ENCODE measurements around the gene SGIP1.

Gene SGIP1

DNA sequence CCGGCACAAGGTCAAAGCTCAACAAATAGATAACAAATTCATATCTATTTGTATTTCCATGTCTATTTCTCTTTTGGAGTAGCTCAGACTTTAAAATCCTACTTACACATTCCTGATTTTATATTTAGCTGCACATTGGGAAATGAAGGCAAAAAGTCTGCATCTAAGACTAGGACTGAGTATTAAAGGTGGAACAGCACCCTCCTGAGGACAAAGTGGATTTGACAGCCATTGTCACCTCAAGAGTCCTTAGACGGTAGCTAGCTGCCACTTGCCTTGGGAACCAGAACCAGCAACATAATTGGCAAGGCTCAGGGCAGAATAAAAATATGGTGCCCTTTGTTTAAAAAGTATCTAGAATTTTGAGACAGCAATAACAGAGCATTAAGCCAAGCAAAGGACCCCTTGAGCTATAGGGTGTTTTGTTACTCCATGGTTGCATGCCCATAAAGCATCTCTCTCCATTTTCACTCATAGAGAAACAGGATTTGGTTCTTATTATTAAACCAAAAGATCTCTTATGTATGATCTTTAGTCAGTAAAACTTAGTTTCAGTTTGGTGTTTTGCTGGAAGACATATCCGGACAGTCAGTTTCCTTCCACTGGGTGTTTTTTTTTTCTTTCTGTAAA, 30.0 kb upstream of the SGIP1 start:
- H3K9ac ChIP-seq (ENCODE audit: low read length), result no peak overlapping the region
- H3K4me1 ChIP-seq (ENCODE audit: control insufficient read depth, insufficient read depth, low read length), result no peaks in the 10 kb centered on the region
- H3K27me3 ChIP-seq (ENCODE audit: control insufficient read depth, insufficient read depth, low read length), result no peaks in the 10 kb centered on the region
- no peaks in the 10 kb centered on the region for H3K36me3 ChIP-seq (ENCODE audit: control insufficient read depth, insufficient read depth, low read length)
- H3K27ac ChIP-seq (ENCODE audit: low read depth, low read length), result no peak overlapping the region
- no peak overlapping the region for H3K4me3 ChIP-seq (ENCODE audit: low read length)

DNA sequence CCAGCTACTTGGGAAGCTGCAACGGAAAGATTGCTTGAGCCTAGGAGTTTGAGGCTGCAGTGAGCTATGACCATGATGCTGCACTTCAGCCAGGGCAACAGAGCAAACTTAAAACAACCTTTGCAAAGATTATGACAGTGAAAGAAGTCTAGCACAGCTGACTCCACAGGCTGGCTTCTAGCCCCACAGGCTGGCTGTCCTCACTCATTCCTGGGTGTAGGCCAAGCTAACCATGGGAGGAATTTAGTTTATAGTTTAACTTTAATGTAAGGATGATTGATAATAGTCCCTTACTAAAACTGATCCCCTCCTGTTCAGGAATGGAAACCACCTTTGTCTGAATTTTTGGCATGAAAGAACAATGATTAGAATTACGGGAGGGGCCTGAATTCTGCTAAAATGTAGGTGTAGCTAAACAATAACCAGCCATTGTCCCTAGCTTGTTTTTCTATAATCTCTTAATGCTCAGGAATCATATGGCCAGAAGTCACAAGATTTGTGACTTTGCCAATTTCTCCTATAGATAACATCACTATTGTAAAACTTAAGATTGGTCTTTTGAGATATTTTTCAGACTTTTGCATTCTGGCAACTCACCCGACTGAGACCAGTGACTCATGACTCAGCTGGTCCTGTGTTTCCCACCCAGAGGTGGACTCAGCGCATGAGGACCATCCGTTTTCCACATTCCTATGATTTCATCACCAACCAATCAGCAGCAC, 28.1 kb upstream of the SGIP1 start:
- no peaks in the 10 kb centered on the region for H3K36me3 ChIP-seq (ENCODE audit: control insufficient read depth, insufficient read depth, low read length)
- H3K27ac ChIP-seq (ENCODE audit: low read depth, low read length), result no peak overlapping the region
- H3K9ac ChIP-seq (ENCODE audit: low read length), result no peak overlapping the region
- H3K4me1 ChIP-seq (ENCODE audit: control insufficient read depth, insufficient read depth, low read length), result no peaks in the 10 kb centered on the region
- H3K27me3 ChIP-seq (ENCODE audit: control insufficient read depth, insufficient read depth, low read length), result no peaks in the 10 kb centered on the region
- H3K4me3 ChIP-seq (ENCODE audit: low read length), result no peak overlapping the region

- Histone ChIP-seq H3K4me1 (ENCODE audit: control insufficient read depth, insufficient read depth, low read length) (no peaks in the 10 kb centered on the region), H3K27me3 (ENCODE audit: control insufficient read depth, insufficient read depth, low read length) (no peaks in the 10 kb centered on the region), H3K9ac (ENCODE audit: low read length) (no peak overlapping the region), H3K36me3 (ENCODE audit: control insufficient read depth, insufficient read depth, low read length) (no peaks in the 10 kb centered on the region), H3K4me3 (ENCODE audit: low read length) (no peak overlapping the region), H3K27ac (ENCODE audit: low read depth, low read length) (no peak overlapping the region)
Measured at GRCh38 chr1:66506393-66506687, 27.6 kb upstream of the SGIP1 start.

GRCh38 chr1:66506991-66507390, 27.0 kb upstream of the SGIP1 start:
- Histone ChIP-seq H3K27me3 (ENCODE audit: control insufficient read depth, insufficient read depth, low read length) (no peaks in the 10 kb centered on the region), H3K4me1 (ENCODE audit: control insufficient read depth, insufficient read depth, low read length) (no peaks in the 10 kb centered on the region), H3K4me3 (ENCODE audit: low read length) (no peak overlapping the region), H3K27ac (ENCODE audit: low read depth, low read length) (no peak overlapping the region), H3K9ac (ENCODE audit: low read length) (no peak overlapping the region), H3K36me3 (ENCODE audit: control insufficient read depth, insufficient read depth, low read length) (no peaks in the 10 kb centered on the region)

- Histone ChIP-seq H3K4me3 (ENCODE audit: low read length) (no peak overlapping the region), H3K9ac (ENCODE audit: low read length) (no peak overlapping the region), H3K27ac (ENCODE audit: low read depth, low read length) (no peak overlapping the region), H3K36me3 (ENCODE audit: control insufficient read depth, insufficient read depth, low read length) (no peaks in the 10 kb centered on the region), H3K27me3 (ENCODE audit: control insufficient read depth, insufficient read depth, low read length) (no peaks in the 10 kb centered on the region), H3K4me1 (ENCODE audit: control insufficient read depth, insufficient read depth, low read length) (no peaks in the 10 kb centered on the region)
Measured at GRCh38 chr1:66510407-66510806, 23.5 kb upstream of the SGIP1 start.

DNA sequence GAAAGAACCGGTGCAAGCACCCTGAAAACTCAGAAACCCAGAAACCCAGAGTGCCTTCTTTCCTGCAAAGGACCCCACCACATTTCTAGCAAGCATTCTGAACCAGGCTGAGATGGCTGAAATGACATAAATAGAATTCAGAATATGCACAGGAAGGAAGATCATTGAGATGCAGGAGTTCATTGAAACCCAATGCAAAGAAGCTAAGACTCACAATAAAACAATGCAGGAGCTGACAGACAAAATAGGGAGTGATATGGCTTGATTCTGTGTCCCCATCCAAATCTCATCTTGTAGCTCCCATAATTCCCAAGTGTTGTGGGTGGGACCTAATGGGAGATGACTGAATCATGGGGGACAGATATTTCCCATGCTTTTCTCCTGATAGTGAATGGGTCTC, 22.8 kb upstream of the SGIP1 start:
- Histone ChIP-seq H3K27me3 (ENCODE audit: control insufficient read depth, insufficient read depth, low read length) (no peaks in the 10 kb centered on the region), H3K27ac (ENCODE audit: low read depth, low read length) (no peak overlapping the region), H3K36me3 (ENCODE audit: control insufficient read depth, insufficient read depth, low read length) (no peaks in the 10 kb centered on the region), H3K4me1 (ENCODE audit: control insufficient read depth, insufficient read depth, low read length) (no peaks in the 10 kb centered on the region), H3K9ac (ENCODE audit: low read length) (no peak overlapping the region), H3K4me3 (ENCODE audit: low read length) (no peak overlapping the region)

DNA sequence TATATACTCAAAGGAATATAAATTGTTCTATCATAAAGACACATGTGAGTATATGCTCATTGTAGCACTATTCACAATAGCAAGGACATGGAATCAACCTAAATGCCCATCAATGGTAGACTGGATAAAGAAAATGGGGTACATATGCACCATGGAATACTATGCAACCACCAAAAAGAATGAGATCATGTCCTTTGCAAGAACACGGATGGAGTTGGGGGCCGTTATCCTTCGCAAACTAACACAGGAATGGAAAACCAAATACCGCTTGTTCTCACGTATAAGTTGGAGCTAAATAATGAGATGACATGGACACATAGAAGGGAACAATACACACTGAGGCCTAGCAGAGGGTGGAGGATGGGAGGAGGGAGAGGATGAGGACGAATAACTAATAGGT, 16.0 kb upstream of the SGIP1 start:
- Histone ChIP-seq H3K4me3 (ENCODE audit: low read length) (no peak overlapping the region), H3K9ac (ENCODE audit: low read length) (no peak overlapping the region), H3K4me1 (ENCODE audit: control insufficient read depth, insufficient read depth, low read length) (no peaks in the 10 kb centered on the region), H3K27ac (ENCODE audit: low read depth, low read length) (no peak overlapping the region), H3K36me3 (ENCODE audit: control insufficient read depth, insufficient read depth, low read length) (no peaks in the 10 kb centered on the region), H3K27me3 (ENCODE audit: control insufficient read depth, insufficient read depth, low read length) (no peaks in the 10 kb centered on the region)

- Histone ChIP-seq H3K36me3 (ENCODE audit: control insufficient read depth, insufficient read depth, low read length) (no peaks in the 10 kb centered on the region), H3K9ac (ENCODE audit: low read length) (no peak overlapping the region), H3K27ac (ENCODE audit: low read depth, low read length) (no peak overlapping the region), H3K27me3 (ENCODE audit: control insufficient read depth, insufficient read depth, low read length) (no peaks in the 10 kb centered on the region), H3K4me1 (ENCODE audit: control insufficient read depth, insufficient read depth, low read length) (no peaks in the 10 kb centered on the region), H3K4me3 (ENCODE audit: low read length) (no peak overlapping the region)
Measured at GRCh38 chr1:66518654-66519053, 15.3 kb upstream of the SGIP1 start.

DNA sequence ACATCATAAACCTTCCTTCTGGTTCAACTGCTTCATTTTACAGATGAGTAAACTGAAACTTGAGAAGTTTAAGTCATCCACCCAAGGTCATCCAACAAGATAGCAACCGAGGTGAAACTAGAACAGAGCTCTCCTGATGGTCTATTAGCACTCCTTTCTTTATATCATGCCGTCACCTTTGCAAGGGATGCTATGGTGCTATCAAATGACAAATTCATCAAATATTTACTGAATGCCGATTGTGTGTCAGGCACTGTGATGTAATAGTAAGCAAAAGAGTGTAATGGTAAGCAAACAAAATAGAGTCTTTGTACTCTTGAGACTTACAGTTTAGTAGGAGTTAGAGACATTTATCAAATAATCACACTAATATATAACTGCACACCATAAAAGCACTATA, 14.0 kb upstream of the SGIP1 start:
- Histone ChIP-seq H3K9ac (ENCODE audit: low read length) (no peak overlapping the region), H3K27ac (ENCODE audit: low read depth, low read length) (no peak overlapping the region), H3K4me3 (ENCODE audit: low read length) (no peak overlapping the region), H3K27me3 (ENCODE audit: control insufficient read depth, insufficient read depth, low read length) (no peaks in the 10 kb centered on the region), H3K36me3 (ENCODE audit: control insufficient read depth, insufficient read depth, low read length) (no peaks in the 10 kb centered on the region), H3K4me1 (ENCODE audit: control insufficient read depth, insufficient read depth, low read length) (no peaks in the 10 kb centered on the region)

DNA sequence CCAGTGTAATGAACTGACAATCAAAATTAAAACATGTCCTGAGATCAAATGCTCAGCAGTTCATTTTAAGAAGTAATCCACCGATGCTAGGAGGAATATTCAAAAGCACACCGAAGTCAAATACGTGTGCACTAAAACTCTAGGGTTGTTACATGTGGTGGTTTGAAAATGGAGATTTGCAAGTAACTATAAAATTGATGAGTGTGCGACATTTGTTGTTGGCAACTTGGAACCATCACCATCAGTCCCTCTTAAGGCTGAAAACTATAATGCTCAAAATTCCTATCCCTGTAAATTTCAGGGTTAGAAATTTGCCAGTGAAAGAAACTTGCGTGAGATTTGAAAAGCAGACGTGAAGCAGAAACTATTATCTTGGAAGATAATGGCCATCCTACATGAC, 13.3 kb upstream of the SGIP1 start:
- H3K27ac ChIP-seq (ENCODE audit: low read depth, low read length), result no peak overlapping the region
- no peaks in the 10 kb centered on the region for H3K36me3 ChIP-seq (ENCODE audit: control insufficient read depth, insufficient read depth, low read length)
- H3K4me3 ChIP-seq (ENCODE audit: low read length), result no peak overlapping the region
- no peaks in the 10 kb centered on the region for H3K4me1 ChIP-seq (ENCODE audit: control insufficient read depth, insufficient read depth, low read length)
- H3K9ac ChIP-seq (ENCODE audit: low read length), result no peak overlapping the region
- H3K27me3 ChIP-seq (ENCODE audit: control insufficient read depth, insufficient read depth, low read length), result no peaks in the 10 kb centered on the region

GRCh38 chr1:66521721-66522365, 12.1 kb upstream of the SGIP1 start:
- no peaks in the 10 kb centered on the region for H3K36me3 ChIP-seq (ENCODE audit: control insufficient read depth, insufficient read depth, low read length)
- no peaks in the 10 kb centered on the region for H3K27me3 ChIP-seq (ENCODE audit: control insufficient read depth, insufficient read depth, low read length)
- H3K4me3 ChIP-seq (ENCODE audit: low read length), result no peak overlapping the region
- H3K9ac ChIP-seq (ENCODE audit: low read length), result no peak overlapping the region
- H3K4me1 ChIP-seq (ENCODE audit: control insufficient read depth, insufficient read depth, low read length), result no peaks in the 10 kb centered on the region
- H3K27ac ChIP-seq (ENCODE audit: low read depth, low read length), result no peak overlapping the region

GRCh38 chr1:66523562-66523961, 10.4 kb upstream of the SGIP1 start:
- H3K27ac ChIP-seq (ENCODE audit: low read depth, low read length), result no peak overlapping the region
- H3K9ac ChIP-seq (ENCODE audit: low read length), result no peak overlapping the region
- no peaks in the 10 kb centered on the region for H3K27me3 ChIP-seq (ENCODE audit: control insufficient read depth, insufficient read depth, low read length)

GRCh38 chr1:66525086-66525485, 8.9 kb upstream of the SGIP1 start:
- no peaks in the 10 kb centered on the region for H3K36me3 ChIP-seq (ENCODE audit: control insufficient read depth, insufficient read depth, low read length)
- H3K27ac ChIP-seq (ENCODE audit: low read depth, low read length), result no peak overlapping the region
- H3K27me3 ChIP-seq (ENCODE audit: control insufficient read depth, insufficient read depth, low read length), result no peaks in the 10 kb centered on the region
- H3K4me1 ChIP-seq (ENCODE audit: control insufficient read depth, insufficient read depth, low read length), result no peaks in the 10 kb centered on the region
- no peak overlapping the region for H3K4me3 ChIP-seq (ENCODE audit: low read length)
- H3K9ac ChIP-seq (ENCODE audit: low read length), result no peak overlapping the region

More at GRCh38 chr1:66523562-66523961, 10.4 kb upstream of the SGIP1 start:
- no peaks in the 10 kb centered on the region for H3K36me3 ChIP-seq (ENCODE audit: control insufficient read depth, insufficient read depth, low read length)
- no peaks in the 10 kb centered on the region for H3K4me1 ChIP-seq (ENCODE audit: control insufficient read depth, insufficient read depth, low read length)
- no peak overlapping the region for H3K4me3 ChIP-seq (ENCODE audit: low read length)
